Ramos (cell line): Measurements from ENCODE around the gene ACTN4.

ENCODE experiments used
- in situ Hi-C: fragments of 300-500 bp; cut with MboI; formaldehyde crosslinking; loops from one replicate; pipeline ENCODE4 v1.14.3; 2022; ENCODE audit warnings: low sequenced_read_pairs; ENCODE audit not compliant: unreplicated experiment

Gene ACTN4

GRCh38 chr19:38674388-38675171 lies 27.1 kb downstream of the ACTN4 start:
- in situ Hi-C loops, result no loop called here

GRCh38 chr19:38675611-38676010 lies 28.2 kb downstream of the ACTN4 start:
- in situ Hi-C loops, result no loop called here

- in situ Hi-C loops, result no loop called here
Measured at GRCh38 chr19:38676023-38676877, 28.8 kb downstream of the ACTN4 start.

- in situ Hi-C loops, result no loop called here
Measured at GRCh38 chr19:38676878-38677646, 29.6 kb downstream of the ACTN4 start.

GRCh38 chr19:38678217-38678890 lies 30.9 kb downstream of the ACTN4 start:
- in situ Hi-C loops, result no loop called here

- in situ Hi-C loops, result no loop called here
Measured at GRCh38 chr19:38678891-38679494, 31.5 kb downstream of the ACTN4 start.

- in situ Hi-C loops, result no loop called here
Measured at GRCh38 chr19:38679839-38680238, 32.4 kb downstream of the ACTN4 start.

- in situ Hi-C loops, result no loop called here
Measured at GRCh38 chr19:38682195-38682867, 34.9 kb downstream of the ACTN4 start.

GRCh38 chr19:38682872-38683392 lies 35.5 kb downstream of the ACTN4 start:
- in situ Hi-C loops, result no loop called here

GRCh38 chr19:38683393-38684077 lies 36.1 kb downstream of the ACTN4 start:
- in situ Hi-C loops, result no loop called here

GRCh38 chr19:38684078-38684861 lies 36.8 kb downstream of the ACTN4 start:
- in situ Hi-C loops, result no loop called here

- in situ Hi-C loops, result no loop called here
Measured at GRCh38 chr19:38684862-38685665, 37.6 kb downstream of the ACTN4 start.

GRCh38 chr19:38685666-38686529 lies 38.4 kb downstream of the ACTN4 start:
- in situ Hi-C loops, result no loop called here

- in situ Hi-C loops, result no loop called here
Measured at GRCh38 chr19:38686530-38686888, 39.1 kb downstream of the ACTN4 start.

GRCh38 chr19:38687837-38688378 lies 40.5 kb downstream of the ACTN4 start:
- in situ Hi-C loops, result no loop called here

GRCh38 chr19:38690146-38690545 lies 42.7 kb downstream of the ACTN4 start:
- in situ Hi-C loops, result no loop called here
